CD4-positive, CD25-positive, alpha-beta regulatory T cell (primary cell): ENCODE results near the gene ASB16. TPM values are rescaled to one million over a fixed set of nuclear protein-coding genes. Genes with fewer than 3 reads are reported as not detected.

Experiments
- ATAC-seq, 2 donors: fragments of 150-1000 bp; cut with Tn5 transposase; one replicate each; pipeline ENCODE4 v1.10.0; 2021; ENCODE audit warnings: low read depth in 2 of 2, moderate number of reproducible peaks in 2 of 2, moderate library complexity in 1 of 2
- DNase-seq, 3 donors: peaks; one replicate each; pipeline versions ENCODE4 v3.0.0 to v3.0.0-alpha.2; 2012 to 2022; ENCODE audit warnings: mixed read lengths in 1 of 3
- H3K27ac ChIP-seq: one replicate; pipeline ENCODE4 v1.7.0; 2013; ENCODE audit warnings: mild to moderate bottlenecking, low read length; ENCODE audit not compliant: insufficient read depth, poor library complexity, severe bottlenecking
- H3K27me3 ChIP-seq: one replicate; pipeline ENCODE4 v1.7.0; 2013; ENCODE audit warnings: low read length; ENCODE audit not compliant: control insufficient read depth, insufficient read depth
- H3K36me3 ChIP-seq: one replicate; pipeline ENCODE4 v1.7.0; 2013; ENCODE audit warnings: mild to moderate bottlenecking, low read length, moderate library complexity; ENCODE audit not compliant: control insufficient read depth, insufficient read depth
- H3K4me1 ChIP-seq: 2 replicates; pipeline ENCODE4 v1.7.0; 2013; ENCODE audit warnings: mild to moderate bottlenecking, low read length; ENCODE audit not compliant: insufficient read depth, control insufficient read depth, poor library complexity, severe bottlenecking
- H3K4me3 ChIP-seq: one replicate; pipeline ENCODE4 v1.7.0; 2013; ENCODE audit warnings: low read depth, mild to moderate bottlenecking, low read length, moderate library complexity
- H3K9me3 ChIP-seq, 2 experiments: 1 replicate in 1 of 2; 2 replicates in 1 of 2; pipeline ENCODE4 v1.7.0; 2013; ENCODE audit warnings: low read length in 2 of 2, mild to moderate bottlenecking in 1 of 2, moderate library complexity in 1 of 2; ENCODE audit not compliant: control insufficient read depth in 2 of 2
- H3K27ac Mint-ChIP-seq, 3 donors: one replicate each; pipeline ENCODE4 v1.8.0; 2020 to 2022; ENCODE audit warnings: mild to moderate bottlenecking in 3 of 3, mixed read lengths in 3 of 3, moderate library complexity in 2 of 3
- H3K27me3 Mint-ChIP-seq: one replicate; pipeline ENCODE4 v1.8.0; 2022; ENCODE audit warnings: mild to moderate bottlenecking, mixed read lengths
- H3K36me3 Mint-ChIP-seq: one replicate; pipeline ENCODE4 v1.8.0; 2020; ENCODE audit warnings: mixed read lengths
- H3K4me1 Mint-ChIP-seq, 4 donors: one replicate each; pipeline ENCODE4 v1.8.0; 2020 to 2022; ENCODE audit warnings: mixed read lengths in 4 of 4, mild to moderate bottlenecking in 1 of 4
- H3K4me3 Mint-ChIP-seq, 4 donors: one replicate each; pipeline ENCODE4 v1.8.0; 2020 to 2022; ENCODE audit warnings: mild to moderate bottlenecking in 4 of 4, mixed read lengths in 4 of 4, moderate library complexity in 3 of 4
- H3K9me3 Mint-ChIP-seq, 7 donors: one replicate each; pipeline ENCODE4 v1.8.0; 2020 to 2022; ENCODE audit warnings: mixed read lengths in 7 of 7, mild to moderate bottlenecking in 3 of 7, moderate library complexity in 2 of 7
- polyA plus RNA-seq, 4 donors: library from polyadenylated mRNA; unstranded; fragments of 300-500 nt; fragmentation: Illumina TruSeq; gene quantifications; one replicate each; pipeline ENCODE4 v1.2.3, GENCODE V29; 2021
- total RNA-seq: library from RNA; stranded (reverse); gene quantifications from one replicate; pipeline ENCODE4 v1.2.3, GENCODE V29; 2022

ASB16 gene
- total and polyA plus RNA-seq, 5 donors from 2014 or later: 0.09 to 0.16 TPM; not detected in 3

- H3K27ac ChIP-seq: no peak overlapping the region
- H3K9me3 ChIP-seq: no peaks in the 10 kb centered on the region
- Mint-ChIP-seq H3K4me3 (peak overlapping the region in 1 of 4 donors; percentile 91), H3K27me3 (no peaks in the 10 kb centered on the region), H3K4me1 (peaks cover 8 to 33% (median 21%) of the 10 kb centered on the region in 4 donors), H3K27ac (peak overlapping the region in 2 of 3 donors; percentile 84 to 92), H3K36me3 (peaks cover 18% of the 10 kb centered on the region), H3K9me3 (no peaks in the 10 kb centered on the region)
- no peak overlapping the region for H3K4me3 ChIP-seq
- H3K36me3 ChIP-seq: peaks cover 35% of the 10 kb centered on the region
- DNase-seq: no peak
- peaks cover 25% of the 10 kb centered on the region for H3K4me1 ChIP-seq
- no peaks in the 10 kb centered on the region for H3K27me3 ChIP-seq
- no peak for ATAC-seq
Measured at GRCh38 chr17:44197107-44197506, 26.6 kb downstream of the ASB16 start.

GRCh38 chr17:44197980-44198720 lies 27.6 kb downstream of the ASB16 start:
- H3K4me1 ChIP-seq: peaks cover 25% of the 10 kb centered on the region
- no peaks in the 10 kb centered on the region for H3K27me3 ChIP-seq
- no peaks in the 10 kb centered on the region for H3K9me3 ChIP-seq
- peaks cover 33% of the 10 kb centered on the region for H3K36me3 ChIP-seq
- DNase-seq (peak; percentile 24 to 90 (median 56)), ATAC-seq (no peak)
- H3K36me3 Mint-ChIP-seq: peaks cover 18% of the 10 kb centered on the region
- no peaks in the 10 kb centered on the region for H3K27me3 Mint-ChIP-seq
- H3K9me3 Mint-ChIP-seq: no peaks in the 10 kb centered on the region
- peak overlapping the region; percentile 89 for H3K27ac ChIP-seq
- peak overlapping the region; percentile 90 to 92 (median 90) for H3K4me3 Mint-ChIP-seq
- peak overlapping the region; percentile 72 for H3K4me3 ChIP-seq
- peak overlapping the region; percentile 84 to 94 (median 91) for H3K27ac Mint-ChIP-seq
- peaks cover 13 to 40% (median 24%) of the 10 kb centered on the region in 4 donors for H3K4me1 Mint-ChIP-seq

GRCh38 chr17:44198721-44199552 lies 28.4 kb downstream of the ASB16 start:
- Histone ChIP-seq H3K27ac (peak overlapping the region; percentile 89), H3K36me3 (peaks cover 30% of the 10 kb centered on the region), H3K4me1 (peaks cover 32% of the 10 kb centered on the region), H3K9me3 (no peaks in the 10 kb centered on the region), H3K4me3 (peak overlapping the region; percentile 72), H3K27me3 (no peaks in the 10 kb centered on the region)
- Mint-ChIP-seq H3K9me3 (no peaks in the 10 kb centered on the region), H3K4me1 (peaks cover 19 to 48% (median 30%) of the 10 kb centered on the region in 4 donors), H3K27ac (peak overlapping the region; percentile 84 to 94 (median 91)), H3K27me3 (no peaks in the 10 kb centered on the region), H3K4me3 (peak overlapping the region; percentile 90 to 92 (median 90)), H3K36me3 (peaks cover 18% of the 10 kb centered on the region)
- DNase-seq (peak; percentile 52 to 67 (median 57)), ATAC-seq (peak; percentile 2 to 4)

GRCh38 chr17:44199553-44200477 lies 29.3 kb downstream of the ASB16 start, which contains the start of gene ATXN7L3:
Gene ATXN7L3, minus strand, starts transcription at chr17:44199884. Its CDS starts 1,814 bp downstream, at chr17:44198070.
- Mint-ChIP-seq H3K4me1 (peaks cover 22 to 50% (median 33%) of the 10 kb centered on the region in 4 donors), H3K27me3 (no peaks in the 10 kb centered on the region), H3K27ac (peak within 1 kb of the TSS; percentile 95 to 98 (median 95)), H3K9me3 (no peaks in the 10 kb centered on the region), H3K4me3 (peak within 1 kb of the TSS; percentile 90 to 94 (median 92)), H3K36me3 (peaks cover 18% of the 10 kb centered on the region)
- peak; percentile 82 to 88 for ATAC-seq
- H3K27me3 ChIP-seq: no peaks in the 10 kb centered on the region
- peaks cover 32% of the 10 kb centered on the region for H3K4me1 ChIP-seq
- DNase-seq: peak; percentile 97 to 99 (median 99)
- H3K9me3 ChIP-seq: no peaks in the 10 kb centered on the region
- peak within 1 kb of the TSS; percentile 72 for H3K4me3 ChIP-seq
- H3K27ac ChIP-seq: peak within 1 kb of the TSS; percentile 89
- peaks cover 22% of the 10 kb centered on the region for H3K36me3 ChIP-seq

GRCh38 chr17:44200478-44201155 lies 30.1 kb downstream of the ASB16 start:
- H3K9me3 ChIP-seq: no peaks in the 10 kb centered on the region
- H3K4me3 ChIP-seq: peak overlapping the region; percentile 55
- Mint-ChIP-seq H3K36me3 (peaks cover 12% of the 10 kb centered on the region), H3K27ac (peak overlapping the region; percentile 95 to 98 (median 95)), H3K4me3 (peak overlapping the region; percentile 73 to 94 (median 91)), H3K27me3 (no peaks in the 10 kb centered on the region), H3K4me1 (peaks cover 22 to 50% (median 31%) of the 10 kb centered on the region in 4 donors), H3K9me3 (no peaks in the 10 kb centered on the region)
- H3K4me1 ChIP-seq: peaks cover 32% of the 10 kb centered on the region
- peaks cover 14% of the 10 kb centered on the region for H3K36me3 ChIP-seq
- DNase-seq (no peak), ATAC-seq (no peak)
- peak overlapping the region; percentile 89 for H3K27ac ChIP-seq
- no peaks in the 10 kb centered on the region for H3K27me3 ChIP-seq

GRCh38 chr17:44202756-44203155 lies 32.3 kb downstream of the ASB16 start:
- no peak for DNase-seq
- Mint-ChIP-seq H3K27ac (peak overlapping the region in 2 of 3 donors; percentile 59 to 79), H3K4me3 (peak overlapping the region in 2 of 4 donors; percentile 19 to 73), H3K36me3 (peaks cover 8% of the 10 kb centered on the region), H3K9me3 (no peaks in the 10 kb centered on the region), H3K4me1 (peaks cover 22 to 41% (median 30%) of the 10 kb centered on the region in 4 donors), H3K27me3 (no peaks in the 10 kb centered on the region)
- Histone ChIP-seq H3K27ac (no peak overlapping the region), H3K36me3 (peaks cover 15% of the 10 kb centered on the region), H3K4me1 (peaks cover 26% of the 10 kb centered on the region), H3K27me3 (no peaks in the 10 kb centered on the region), H3K4me3 (no peak overlapping the region), H3K9me3 (no peaks in the 10 kb centered on the region)
- ATAC-seq: no peak
